Skin of body (tissue), 2 donors: ENCODE results near the gene RHEX. TPM values are rescaled to one million over a fixed set of nuclear protein-coding genes. Genes with fewer than 3 reads are reported as not detected.

Source experiments
- DNase-seq: peaks from one replicate; lab custom pipeline; 2025; lab: John Stamatoyannopoulos, UW
- total RNA-seq: library from RNA; depleted of rRNA; stranded (reverse); fragments of >200 nt; gene quantifications from one replicate; pipeline ENCODE4 v1.2.3, GENCODE V29; 2014

Gene RHEX
- total RNA-seq, 1 donor from 2014 or later: 5.5 TPM

DNA sequence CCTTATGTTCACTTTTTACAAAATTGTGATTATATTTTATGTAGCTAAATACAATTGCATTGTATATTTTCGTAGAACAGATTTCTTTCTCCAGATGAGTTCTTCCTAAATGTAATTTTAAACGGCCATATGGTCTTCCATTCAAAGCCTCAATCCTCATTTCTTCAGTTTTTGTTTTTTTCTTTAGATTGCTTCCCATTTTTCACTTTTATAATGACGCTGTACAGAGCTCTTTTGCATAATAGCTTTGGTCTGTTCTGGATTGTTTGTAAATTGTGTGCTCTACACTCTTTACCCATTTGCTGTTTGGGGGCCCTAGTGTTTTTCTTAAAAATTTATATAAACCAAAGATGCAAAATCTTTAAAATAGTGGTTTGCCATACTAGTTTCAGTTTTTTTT lies 36.4 kb downstream of the RHEX start:
- no peak for DNase-seq

- DNase-seq: no peak
These were observed 41.1 kb downstream of the RHEX start for GRCh38 chr1:206094024-206094423.

- DNase-seq: no peak
These were observed 44.4 kb downstream of the RHEX start for GRCh38 chr1:206097381-206097780.

DNA sequence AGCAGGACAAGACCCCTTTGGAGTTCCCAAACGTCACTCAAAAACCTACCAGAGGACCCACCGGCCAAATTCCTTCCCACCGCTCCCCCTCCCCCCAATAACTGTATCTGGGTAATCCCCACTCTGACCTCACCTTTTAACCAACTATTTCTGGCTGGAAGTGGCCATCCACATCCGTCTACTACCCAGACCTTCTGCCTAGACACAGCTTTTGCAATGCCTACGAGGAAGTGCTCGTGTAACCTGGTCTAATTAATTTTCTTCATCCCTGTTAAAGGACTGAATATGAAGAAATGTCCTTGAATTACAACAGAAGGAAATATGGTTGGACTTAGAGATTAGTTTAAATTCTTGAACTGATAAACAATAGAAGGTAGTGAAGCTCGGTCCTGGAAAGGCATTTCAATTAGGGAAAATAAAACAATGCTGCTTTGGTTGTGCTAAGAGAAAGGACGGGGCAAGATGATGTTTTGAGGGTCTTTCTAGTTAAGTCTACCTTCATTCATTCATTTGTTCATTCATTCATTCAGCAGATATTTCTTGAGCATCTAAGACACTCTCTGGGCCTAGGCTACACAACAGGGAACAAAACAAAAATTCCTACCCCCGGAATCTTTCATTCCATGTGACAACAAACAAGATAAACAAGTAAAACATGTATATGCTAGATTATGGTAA lies 45.4 kb downstream of the RHEX start:
- DNase-seq: no peak

- no peak for DNase-seq
These were observed 47.3 kb downstream of the RHEX start for GRCh38 chr1:206100226-206100815.

GRCh38 chr1:206101351-206102045 lies 48.5 kb downstream of the RHEX start:
- DNase-seq: no peak

DNA sequence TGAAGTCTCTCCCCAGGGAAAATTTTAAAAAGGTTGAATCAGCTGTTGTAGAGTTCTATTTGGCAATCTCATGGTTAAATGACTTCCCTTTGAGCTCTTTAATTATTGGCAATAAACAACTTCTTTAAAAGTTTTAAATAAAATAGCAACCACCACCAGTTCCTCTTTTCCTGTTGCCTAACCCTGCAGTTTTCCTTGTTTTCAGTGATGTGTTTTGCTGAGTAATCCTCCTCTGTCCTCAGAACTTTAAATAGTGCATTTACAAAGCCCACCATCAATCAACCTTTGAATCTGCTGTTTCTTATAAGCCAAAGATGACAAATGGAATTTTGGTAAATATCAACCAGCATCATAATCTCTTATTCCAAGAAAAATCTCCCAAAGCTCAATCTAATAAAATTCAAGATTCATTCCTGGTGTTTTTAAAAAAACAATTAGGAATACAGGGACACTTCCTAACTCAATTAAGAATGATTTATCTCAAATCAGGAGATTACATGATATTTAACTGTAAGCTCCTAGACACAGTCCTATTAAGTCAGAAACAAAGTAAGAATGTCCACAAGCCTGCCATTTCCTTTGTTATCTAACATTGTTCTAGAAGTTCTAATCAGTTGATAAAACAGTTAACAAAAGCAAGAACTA lies 49.4 kb downstream of the RHEX start:
- no peak for DNase-seq

DNA sequence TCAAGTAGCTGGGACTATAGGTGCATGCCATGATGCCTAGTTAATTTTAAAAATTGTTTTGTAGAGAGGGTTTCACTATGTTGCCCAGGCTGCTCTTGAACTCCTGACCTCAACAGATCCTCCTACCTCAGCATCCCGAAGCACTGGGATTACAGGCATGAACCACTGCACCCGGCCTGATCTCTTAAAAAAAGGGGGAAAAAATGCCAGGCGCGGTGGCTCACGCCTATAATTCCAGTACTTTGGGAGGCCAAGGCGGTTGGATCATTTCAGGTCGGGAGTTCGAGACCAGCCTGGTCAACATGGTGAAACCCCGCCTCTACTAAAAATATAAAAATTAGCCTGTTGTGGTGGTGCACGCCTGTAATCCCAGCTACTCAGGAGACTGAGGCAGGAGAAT lies 51.0 kb downstream of the RHEX start:
- DNase-seq: no peak

GRCh38 chr1:206105464-206105995 lies 52.6 kb downstream of the RHEX start:
- DNase-seq: no peak

- peak; percentile 74 for DNase-seq
These were observed 53.6 kb downstream of the RHEX start for GRCh38 chr1:206106328-206107167.

DNA sequence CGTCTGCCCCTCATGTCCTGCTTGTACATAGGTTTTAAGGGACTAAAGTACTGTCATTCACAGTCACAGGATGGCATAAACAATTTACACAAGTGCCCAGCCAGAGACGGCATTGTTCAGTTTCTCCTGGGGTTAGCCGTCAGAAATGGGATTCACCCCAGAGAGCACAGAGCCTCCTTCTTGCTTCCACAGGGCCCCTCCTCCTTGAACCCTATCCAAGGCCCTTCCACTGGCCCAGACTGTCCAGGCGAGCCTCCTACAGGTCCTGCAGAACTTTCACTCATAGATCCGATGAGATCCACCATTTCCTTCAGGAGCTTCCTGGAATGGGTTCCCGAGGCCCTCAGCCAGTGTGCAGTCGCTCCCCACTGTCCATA lies 54.2 kb downstream of the RHEX start:
- DNase-seq: no peak

DNA sequence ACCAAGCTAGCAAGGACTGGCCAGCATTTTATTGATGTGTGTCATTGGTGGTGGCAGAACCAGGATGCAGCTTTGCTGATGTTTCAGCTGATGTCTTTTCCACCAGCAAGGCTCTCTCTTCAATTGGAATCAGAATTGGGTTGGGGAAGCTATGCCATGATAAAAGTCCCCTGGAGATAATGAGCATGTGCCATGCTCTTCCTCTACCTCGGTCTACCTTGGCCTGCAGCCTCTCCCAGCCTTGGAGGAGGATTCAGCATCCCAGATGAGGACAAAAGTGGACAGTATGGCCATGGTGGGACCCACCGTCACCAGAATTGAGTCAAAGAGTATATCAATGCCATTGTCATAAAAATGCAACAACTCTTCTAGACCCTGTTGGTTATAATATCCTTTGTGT lies 55.7 kb downstream of the RHEX start:
- DNase-seq: no peak

GRCh38 chr1:206109718-206110117 lies 56.7 kb downstream of the RHEX start:
- no peak for DNase-seq

- no peak for DNase-seq
These were observed 57.2 kb downstream of the RHEX start for GRCh38 chr1:206110161-206110560.

DNA sequence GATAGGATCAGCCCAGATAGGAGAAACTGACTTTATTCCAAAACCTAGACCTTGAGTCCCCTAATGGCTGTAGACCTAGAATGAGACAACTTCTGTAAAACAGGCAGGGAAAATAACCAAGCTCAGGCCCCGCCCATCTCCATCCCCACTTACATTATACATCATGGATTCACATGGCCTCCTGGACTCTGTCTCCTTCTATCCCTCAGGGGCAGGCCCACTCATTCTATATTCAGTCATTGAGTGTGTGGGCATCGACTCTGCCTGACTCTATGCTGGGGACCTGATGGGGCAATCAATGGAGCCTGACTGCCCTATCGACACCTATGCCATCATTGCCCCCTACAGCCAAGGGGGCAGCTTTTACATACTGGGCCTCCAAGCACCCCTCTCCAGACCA lies 57.8 kb downstream of the RHEX start:
- DNase-seq: no peak

DNA sequence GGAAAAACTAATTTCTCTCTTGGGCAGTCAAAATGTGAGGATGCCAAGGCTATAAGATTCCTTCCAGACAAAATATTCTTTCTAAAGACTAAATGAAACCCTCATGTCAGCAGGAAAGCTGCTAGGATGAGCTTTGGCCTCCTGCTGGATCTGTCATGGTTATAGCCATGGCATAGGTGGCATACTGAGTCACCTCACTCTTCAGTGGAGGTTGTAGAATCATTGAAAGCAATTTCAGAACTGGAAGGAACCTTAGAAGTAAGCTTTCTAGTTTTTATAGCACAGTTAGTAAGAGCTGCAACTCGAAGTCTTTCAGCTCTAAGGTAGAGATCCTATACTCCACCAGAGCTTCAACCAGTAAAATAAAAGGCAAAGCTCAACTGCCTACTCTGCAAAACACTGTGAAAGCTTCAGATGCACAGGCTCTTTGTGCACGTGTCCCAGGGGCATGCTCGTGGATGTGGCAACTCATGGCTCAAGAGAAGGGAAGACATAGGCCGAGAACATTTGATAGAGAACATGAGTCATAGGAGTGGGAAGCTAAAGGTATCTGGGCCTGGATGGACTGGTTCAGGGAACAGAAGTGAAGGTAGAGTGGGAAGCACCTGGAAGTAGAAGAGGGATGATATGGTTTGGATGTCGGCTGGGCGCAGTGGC lies 58.4 kb downstream of the RHEX start:
- no peak for DNase-seq

GRCh38 chr1:206112600-206113301 lies 59.8 kb downstream of the RHEX start:
- DNase-seq: no peak

DNA sequence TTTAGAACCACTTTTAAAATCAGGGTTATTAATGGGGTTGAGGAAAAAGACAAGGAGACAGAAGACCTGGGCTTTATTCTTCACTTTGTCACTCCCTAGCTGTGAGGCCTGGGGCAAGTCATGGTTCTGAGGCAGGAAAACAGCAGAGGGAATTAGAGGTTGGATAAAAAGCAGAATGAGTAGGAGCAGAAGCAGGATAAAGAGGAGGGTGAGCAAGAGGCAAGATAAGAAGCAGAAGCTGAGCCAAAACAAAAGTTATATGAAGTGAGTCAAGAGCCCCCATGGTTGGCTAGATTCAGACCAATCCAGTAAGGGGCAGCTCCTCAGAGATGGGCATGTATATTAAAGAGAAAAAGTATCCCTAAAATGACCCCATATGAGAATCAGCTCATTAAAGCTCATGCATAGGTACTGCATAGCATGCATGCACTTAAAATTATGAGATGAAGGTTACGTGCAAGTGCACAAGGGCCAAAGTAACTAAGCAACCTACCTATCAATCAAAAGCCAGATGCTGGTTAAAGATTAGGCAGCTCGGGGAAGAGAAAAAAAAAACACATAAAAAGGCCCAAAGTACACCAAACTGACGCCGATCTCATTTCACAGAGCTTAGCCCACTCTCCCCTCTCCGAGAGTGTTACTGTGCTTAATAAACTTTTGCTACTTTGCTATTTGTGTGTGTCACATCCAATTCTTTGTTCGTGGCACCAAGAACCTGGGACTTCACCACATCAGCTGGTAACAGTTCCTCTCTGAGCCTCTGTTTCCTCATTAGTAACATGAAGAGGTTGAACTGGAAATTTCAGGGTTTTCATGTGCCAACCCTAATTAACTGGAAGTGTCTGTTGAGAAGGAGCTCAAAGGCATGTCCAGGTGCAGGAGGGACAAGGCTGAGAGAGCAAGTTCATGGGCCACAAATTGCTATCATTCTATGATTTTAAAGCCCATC lies 62.0 kb downstream of the RHEX start:
- no peak for DNase-seq

GRCh38 chr1:206115791-206116190 lies 62.8 kb downstream of the RHEX start:
- DNase-seq: no peak
